H7 (cell line): ENCODE results near the gene COPZ2. TPM values are rescaled to one million over a fixed set of nuclear protein-coding genes. Genes with fewer than 3 reads are reported as not detected.
A peak's percentile ranks its signal among the peaks of the same experiment; 100 is the strongest.
"Not testable (repeated sequence)": the region's sequence is repeated elsewhere in the genome, so short reads cannot be mapped to it uniquely, and the experiment has no call there.

Source experiments
- DNase-seq: peaks from one replicate; pipeline ENCODE4 v3.0.0; 2012
- H3K27me3 ChIP-seq: 2 replicates; pipeline ENCODE4 v1.6.0; 2011; ENCODE audit warnings: mild to moderate bottlenecking, low read length; ENCODE audit not compliant: control insufficient read depth, insufficient read depth
- H3K36me3 ChIP-seq: replicated peaks from 2 replicates; pipeline ENCODE4 v1.5.1; 2011; ENCODE audit warnings: low read length; ENCODE audit not compliant: control insufficient read depth, insufficient read depth
- H3K4me3 ChIP-seq: 2 replicates; pipeline ENCODE4 v1.5.1; 2011; ENCODE audit warnings: low read depth, mild to moderate bottlenecking, control low read depth, low read length, moderate library complexity; ENCODE audit not compliant: insufficient read depth
- total RNA-seq: library from RNA; depleted of rRNA; stranded (reverse); fragments of >200 nt; shearing (Covaris generic); gene quantifications from 2 replicates; pipeline ENCODE4 v1.2.3, GENCODE V29; 2014; rRNA removed

COPZ2 gene, protein sequence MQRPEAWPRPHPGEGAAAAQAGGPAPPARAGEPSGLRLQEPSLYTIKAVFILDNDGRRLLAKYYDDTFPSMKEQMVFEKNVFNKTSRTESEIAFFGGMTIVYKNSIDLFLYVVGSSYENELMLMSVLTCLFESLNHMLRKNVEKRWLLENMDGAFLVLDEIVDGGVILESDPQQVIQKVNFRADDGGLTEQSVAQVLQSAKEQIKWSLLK
- not detected in 2 replicates for total RNA-seq

DNA sequence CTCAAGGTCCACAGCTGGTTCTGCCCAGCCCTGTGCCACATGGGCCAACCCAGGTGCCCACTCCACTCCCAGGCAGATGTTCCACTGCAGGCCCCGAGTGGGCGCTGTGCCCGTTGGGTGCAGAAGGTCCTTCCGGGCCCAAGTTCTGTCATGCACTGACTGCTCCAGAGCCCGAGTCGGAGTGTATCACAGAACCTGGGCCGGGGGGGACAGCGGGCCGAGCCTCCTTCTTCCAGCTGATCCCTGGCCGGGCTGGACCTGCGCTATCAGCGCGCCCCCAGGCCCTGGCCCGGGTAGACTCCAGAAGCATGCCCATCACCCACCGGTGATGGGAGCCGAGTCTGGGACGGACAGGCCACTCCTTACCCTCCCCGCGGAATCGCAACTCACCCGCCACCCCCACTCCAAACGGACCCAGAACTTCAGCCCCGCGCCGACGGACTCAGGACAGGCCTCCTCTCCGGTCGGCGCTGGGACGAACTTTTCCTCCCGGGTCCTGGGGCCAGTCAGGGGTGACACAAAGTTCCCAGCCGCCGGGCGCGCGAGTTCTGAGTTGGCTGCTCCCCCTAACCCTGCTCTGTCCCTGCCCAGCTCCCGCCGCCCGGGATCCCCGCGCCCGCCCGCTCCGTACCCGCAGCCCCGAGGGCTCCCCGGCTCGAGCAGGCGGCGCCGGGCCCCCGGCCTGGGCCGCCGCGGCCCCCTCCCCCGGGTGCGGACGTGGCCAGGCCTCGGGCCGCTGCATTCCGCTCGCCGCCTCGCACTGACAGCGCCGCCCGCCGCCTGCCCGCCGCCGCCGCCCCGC is at the start of gene COPZ2:
TSS of gene COPZ2 (minus strand) at position 762 of the 802 bp plus-strand sequence. CDS start at position 742, 20 bp downstream.
- H3K36me3 ChIP-seq: no peaks in the 10 kb centered on the region
- peak; percentile 88 for DNase-seq
- peaks cover 29% of the 10 kb centered on the region for H3K27me3 ChIP-seq
- H3K4me3 ChIP-seq: peak within 1 kb of the TSS; percentile 46

GRCh38 chr17:48084932-48085331 is 47.3 kb upstream of the COPZ2 start:
- no peak for DNase-seq
- Histone ChIP-seq H3K4me3 (no peak overlapping the region), H3K27me3 (no peaks in the 10 kb centered on the region), H3K36me3 (no peaks in the 10 kb centered on the region)

DNA sequence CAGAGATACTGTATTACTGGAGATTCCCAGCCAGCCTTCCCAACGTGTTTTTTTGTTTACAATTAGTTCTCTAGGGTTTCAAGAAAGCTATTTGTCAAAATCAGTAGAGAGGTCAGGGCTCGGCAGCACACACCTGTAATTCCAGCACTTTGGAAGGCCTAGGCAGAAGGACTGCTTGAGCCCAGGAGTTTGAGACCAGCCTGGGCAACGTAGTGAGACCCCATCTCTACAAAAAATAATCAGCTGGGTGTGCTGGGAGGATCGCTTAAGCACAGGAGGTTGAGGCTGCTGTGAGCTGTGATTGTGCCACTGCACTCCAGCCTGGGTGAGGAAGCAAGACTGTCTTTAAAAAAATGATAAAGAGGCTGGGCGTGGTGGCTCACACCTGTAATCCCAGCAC is 44.3 kb upstream of the COPZ2 start:
- Histone ChIP-seq H3K4me3 (no peak overlapping the region), H3K36me3 (no peaks in the 10 kb centered on the region), H3K27me3 (no peaks in the 10 kb centered on the region)
- DNase-seq: no peak

- H3K27me3 ChIP-seq, DNase-seq, H3K4me3 ChIP-seq: not testable (repeated sequence)
- H3K36me3 ChIP-seq: peaks cover 13% of the 10 kb centered on the region
These were observed 39.6 kb upstream of the COPZ2 start for GRCh38 chr17:48077152-48077551.

DNA sequence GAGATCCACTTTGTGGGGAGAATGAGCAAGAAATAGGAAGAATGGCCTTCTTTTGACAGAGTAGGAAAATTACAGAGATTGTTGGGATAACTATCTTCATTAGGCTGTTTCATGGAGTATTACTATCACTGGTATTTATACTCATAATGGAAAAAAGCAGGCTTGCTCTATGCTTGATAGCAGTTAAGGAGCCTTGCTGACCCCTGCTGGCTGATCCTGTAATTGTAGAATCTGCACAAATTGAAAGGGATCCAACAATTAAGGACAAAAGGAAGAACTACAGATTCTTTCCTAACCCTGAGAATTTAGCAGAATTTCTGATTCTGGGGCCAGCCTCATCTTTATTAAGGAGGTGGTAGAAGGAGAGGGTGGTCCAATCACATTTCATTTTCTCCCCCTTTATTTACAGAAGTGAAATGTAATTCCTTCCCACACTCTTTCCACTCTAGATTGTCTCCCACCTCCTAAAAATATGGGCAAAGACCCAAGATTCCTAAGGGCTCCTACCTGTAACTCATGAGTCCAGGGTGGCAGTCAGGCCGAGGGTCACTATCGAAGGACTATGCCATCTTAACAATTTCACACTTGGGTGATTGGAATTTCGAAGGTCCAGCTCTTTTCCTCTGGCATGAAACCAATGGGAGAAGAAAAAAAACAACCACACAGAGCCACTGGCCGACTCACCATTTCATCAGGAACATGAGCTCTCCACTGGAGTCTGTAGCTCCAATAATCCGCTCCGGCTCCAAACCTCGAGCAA is 36.9 kb upstream of the COPZ2 start:
- DNase-seq: peak; percentile 63
- Histone ChIP-seq H3K36me3 (peaks cover 23% of the 10 kb centered on the region), H3K27me3 (no peaks in the 10 kb centered on the region), H3K4me3 (no peak overlapping the region)

DNA sequence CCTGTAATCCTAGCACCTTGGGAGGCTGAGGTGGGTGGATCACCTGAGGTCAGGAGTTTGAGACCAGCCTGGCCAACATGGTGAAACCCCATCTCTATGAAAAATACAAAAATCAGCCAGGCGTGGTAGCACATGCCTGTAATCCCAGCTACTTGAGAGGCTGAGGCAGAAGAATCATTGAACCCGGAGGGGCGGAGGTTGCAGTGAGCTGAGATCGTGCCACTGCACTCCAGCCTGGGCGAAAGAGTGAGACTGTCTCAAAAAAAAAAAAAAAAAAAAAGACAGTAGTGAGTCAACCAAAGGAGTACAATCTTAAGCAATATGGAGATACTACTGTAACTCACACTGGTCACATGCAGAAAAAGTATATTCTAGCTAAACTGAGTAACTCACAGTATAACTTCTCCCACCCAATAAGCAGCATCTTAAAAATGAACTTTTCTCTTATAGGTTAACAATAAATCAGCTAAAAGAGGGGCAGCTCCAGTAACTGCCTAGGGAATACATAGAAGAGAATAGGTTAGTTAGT is 36.0 kb upstream of the COPZ2 start:
- DNase-seq, H3K4me3 ChIP-seq, H3K27me3 ChIP-seq: not testable (repeated sequence)
- peaks cover 25% of the 10 kb centered on the region for H3K36me3 ChIP-seq

DNA sequence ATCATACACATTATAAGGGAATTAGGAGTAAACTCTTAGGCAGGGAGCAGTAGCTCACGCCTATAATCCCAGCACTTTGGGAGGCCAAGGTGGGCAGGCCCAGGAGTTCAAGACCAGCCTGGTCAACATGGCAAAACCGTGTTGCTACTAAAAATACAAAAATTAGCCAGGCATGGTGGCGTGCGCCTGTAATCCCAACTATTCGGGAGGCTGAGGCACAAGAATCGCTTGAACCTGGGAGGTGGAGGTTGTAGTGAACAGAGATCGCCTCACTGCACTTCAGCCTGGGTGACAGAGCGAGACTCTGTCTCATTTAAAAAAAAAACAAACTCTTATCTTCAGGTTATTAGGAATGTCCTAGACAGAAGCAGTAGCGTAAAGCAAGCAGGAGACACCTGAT is 35.2 kb upstream of the COPZ2 start:
- not testable (repeated sequence) for H3K27me3 ChIP-seq, H3K4me3 ChIP-seq, DNase-seq
- H3K36me3 ChIP-seq: peaks cover 26% of the 10 kb centered on the region

DNA sequence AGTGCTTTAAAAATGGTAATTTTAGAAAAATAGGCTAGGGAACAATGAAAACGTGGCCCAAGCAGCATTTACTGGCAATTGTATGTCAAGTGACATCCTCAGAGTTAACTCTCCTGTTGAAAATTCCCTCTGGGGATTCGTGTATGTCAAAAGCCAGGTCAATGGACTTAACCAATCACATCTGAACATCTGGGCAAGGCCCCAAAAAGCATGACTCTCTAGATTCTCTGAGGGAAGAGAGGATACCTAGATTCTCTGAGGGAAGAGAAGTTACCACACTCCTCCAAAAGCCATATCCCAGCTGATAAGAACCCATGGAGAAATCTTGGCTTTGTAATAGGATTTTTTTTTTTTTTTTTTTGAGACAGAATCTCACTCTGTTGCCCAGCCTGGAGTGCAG is 34.1 kb upstream of the COPZ2 start:
- Histone ChIP-seq H3K4me3 (no peak overlapping the region), H3K36me3 (peaks cover 25% of the 10 kb centered on the region)
- DNase-seq: no peak

GRCh38 chr17:48070195-48070594 is 32.6 kb upstream of the COPZ2 start:
- no peaks in the 10 kb centered on the region for H3K27me3 ChIP-seq
- no peak overlapping the region for H3K4me3 ChIP-seq
- no peak for DNase-seq
- H3K36me3 ChIP-seq: peaks cover 23% of the 10 kb centered on the region

More for the DNA sequence above, 34.1 kb upstream of the COPZ2 start:
- H3K27me3 ChIP-seq: no peaks in the 10 kb centered on the region

DNA sequence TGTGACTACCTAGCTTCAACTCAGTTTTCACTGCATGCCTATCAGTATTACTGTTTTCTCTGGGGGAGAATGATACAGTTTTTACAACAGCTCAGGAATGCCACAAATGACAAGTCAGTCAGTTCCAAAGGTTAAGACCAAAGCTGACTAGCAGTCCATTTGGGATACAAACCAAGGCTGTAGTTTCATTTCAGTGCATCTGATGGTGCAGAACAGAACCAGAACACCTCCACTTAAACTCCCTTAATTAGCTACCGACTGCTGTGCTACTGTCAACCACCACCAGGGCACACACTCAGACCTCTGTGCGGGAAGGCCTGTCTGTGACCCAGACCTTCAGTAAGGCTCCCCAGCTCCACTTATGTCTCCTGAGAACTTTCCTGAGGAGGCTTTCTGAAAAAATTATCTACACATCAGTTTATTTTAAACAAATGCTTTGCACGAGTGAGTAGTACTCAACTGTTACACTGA is 30.9 kb upstream of the COPZ2 start:
- DNase-seq: peak; percentile 66
- H3K27me3 ChIP-seq: no peaks in the 10 kb centered on the region
- H3K4me3 ChIP-seq: no peak overlapping the region
- H3K36me3 ChIP-seq: peaks cover 19% of the 10 kb centered on the region

GRCh38 chr17:48067808-48068207 is 30.2 kb upstream of the COPZ2 start:
- not testable (repeated sequence) for DNase-seq, H3K27me3 ChIP-seq, H3K4me3 ChIP-seq
- peaks cover 18% of the 10 kb centered on the region for H3K36me3 ChIP-seq

- Histone ChIP-seq H3K4me3 (no peak overlapping the region), H3K36me3 (peaks cover 21% of the 10 kb centered on the region), H3K27me3 (no peaks in the 10 kb centered on the region)
- no peak for DNase-seq
These were observed 29.6 kb upstream of the COPZ2 start for GRCh38 chr17:48067245-48067644.

- Histone ChIP-seq H3K36me3 (peaks cover 26% of the 10 kb centered on the region), H3K4me3 (no peak overlapping the region), H3K27me3 (no peaks in the 10 kb centered on the region)
- no peak for DNase-seq
These were observed 29.1 kb upstream of the COPZ2 start for GRCh38 chr17:48066656-48067055.

DNA sequence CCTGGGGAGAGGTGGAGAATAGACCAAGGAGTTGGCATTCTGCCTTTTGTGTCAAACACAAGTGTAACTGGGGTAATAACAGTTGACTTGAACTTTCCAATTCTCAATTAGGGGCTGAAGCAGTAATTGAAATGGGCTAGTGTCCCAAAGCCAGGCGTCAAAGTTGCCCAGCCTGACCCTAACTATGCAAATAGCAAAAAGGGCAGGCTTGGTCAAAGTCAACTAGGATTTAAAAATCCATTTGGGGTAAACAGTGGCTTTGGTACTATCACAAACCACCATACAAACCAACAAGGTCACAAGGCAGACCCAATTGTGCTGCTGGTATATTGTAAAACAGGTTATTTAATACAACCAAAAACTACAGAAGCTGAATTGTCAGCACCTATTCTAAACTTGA is 28.6 kb upstream of the COPZ2 start:
- no peak for DNase-seq
- no peak overlapping the region for H3K4me3 ChIP-seq
- no peaks in the 10 kb centered on the region for H3K27me3 ChIP-seq
- peaks cover 26% of the 10 kb centered on the region for H3K36me3 ChIP-seq
